Esophagus mucosa (tissue), 1 donor: ENCODE results near the gene LIN28B. TPM values are rescaled to one million over a fixed set of nuclear protein-coding genes. Genes with fewer than 3 reads are reported as not detected.
"Not testable (repeated sequence)": the region's sequence is repeated elsewhere in the genome, so short reads cannot be mapped to it uniquely, and the experiment has no call there.

Experiments
- ATAC-seq: fragments of 200-7000 bp; cut with Tn5 transposase; one replicate; pipeline ENCODE4 v1.9.1; 2020
- total RNA-seq: library from RNA; stranded (reverse); gene quantifications from one replicate; pipeline ENCODE4 v1.2.4, GENCODE V29; 2023
- donor health status: DM: yes; HTN: yes; CAD: no.

LIN28B gene, protein sequence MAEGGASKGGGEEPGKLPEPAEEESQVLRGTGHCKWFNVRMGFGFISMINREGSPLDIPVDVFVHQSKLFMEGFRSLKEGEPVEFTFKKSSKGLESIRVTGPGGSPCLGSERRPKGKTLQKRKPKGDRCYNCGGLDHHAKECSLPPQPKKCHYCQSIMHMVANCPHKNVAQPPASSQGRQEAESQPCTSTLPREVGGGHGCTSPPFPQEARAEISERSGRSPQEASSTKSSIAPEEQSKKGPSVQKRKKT
- total RNA-seq = not detected

GRCh38 chr6:104956731-104957294 lies at the start of gene LIN28B:
Gene LIN28B, plus strand, starts transcription at chr6:104957107. Its CDS starts 144 bp downstream, at chr6:104957251.
- no peak for ATAC-seq

DNA sequence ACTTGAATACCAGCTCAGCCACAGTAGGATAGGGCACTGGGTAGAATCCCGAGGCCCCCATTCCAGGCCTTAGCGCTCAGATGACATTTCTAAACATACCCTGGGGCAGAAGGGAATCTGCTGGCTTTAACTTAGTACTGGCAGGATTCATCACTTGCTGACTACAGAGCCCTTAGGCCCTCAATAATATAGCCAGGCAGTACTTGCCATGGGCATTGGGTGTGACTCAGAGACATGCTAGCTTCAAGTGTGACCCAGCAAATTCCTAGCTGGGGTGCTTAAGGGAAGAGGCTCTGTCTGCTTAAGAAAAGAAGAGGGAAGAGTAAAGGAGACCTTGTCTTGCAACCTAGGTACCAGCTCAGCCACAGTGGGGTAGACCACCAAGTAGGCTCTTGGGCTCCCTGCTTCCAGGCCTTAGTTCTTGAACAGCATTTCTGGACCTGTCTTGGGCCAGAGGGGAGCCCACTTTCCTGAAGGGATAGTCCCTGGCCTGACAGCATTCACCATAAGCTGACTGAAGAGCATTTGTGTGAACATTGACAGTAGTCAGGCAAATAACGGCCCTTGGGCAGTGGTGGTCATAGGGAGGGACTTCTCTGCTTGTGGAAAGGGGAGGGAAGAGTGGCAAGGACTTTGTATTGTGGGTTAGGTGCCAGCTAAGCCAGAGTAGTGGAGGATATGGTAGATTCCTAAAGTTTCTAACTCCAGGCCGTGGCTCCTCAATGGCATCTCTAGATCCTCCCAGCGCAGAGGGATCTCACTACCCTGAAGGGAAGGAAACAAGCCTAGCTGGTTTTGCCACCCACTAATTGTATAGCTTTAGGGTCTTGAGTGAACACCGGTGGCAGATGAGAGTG lies 48.6 kb upstream of the LIN28B start:
- ATAC-seq = no peak

DNA sequence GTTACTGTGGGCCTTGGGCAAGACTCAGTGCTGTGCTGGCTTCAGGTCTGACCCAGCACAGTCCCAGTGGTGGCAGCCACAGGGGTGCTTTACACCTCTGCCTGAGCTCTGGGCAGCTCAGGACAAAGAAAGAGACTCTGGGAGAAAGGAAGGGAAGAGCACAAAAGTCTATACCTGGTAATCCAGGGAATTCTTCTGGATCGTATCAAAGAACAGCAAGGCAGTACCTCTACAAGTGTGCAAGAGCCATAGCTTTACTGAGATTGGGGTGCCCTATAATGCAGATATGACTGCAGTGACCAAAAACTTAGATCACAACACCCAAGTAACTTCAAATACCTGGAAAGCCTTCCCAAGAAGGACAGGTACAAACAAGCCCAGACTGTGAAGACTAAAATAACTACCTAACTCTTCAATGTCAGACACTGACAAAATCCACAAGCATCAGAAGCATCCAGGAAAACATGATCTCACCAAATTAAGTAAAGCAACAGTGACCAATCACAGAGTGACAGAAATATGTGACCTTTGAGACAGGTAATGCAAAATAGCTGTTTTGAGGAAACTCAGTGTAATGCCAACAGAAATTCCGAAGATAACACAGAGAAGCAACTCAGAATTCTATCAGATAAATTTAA lies 47.9 kb upstream of the LIN28B start:
- no peak for ATAC-seq

GRCh38 chr6:104921896-104922295 lies 35.0 kb upstream of the LIN28B start:
- ATAC-seq = no peak

DNA sequence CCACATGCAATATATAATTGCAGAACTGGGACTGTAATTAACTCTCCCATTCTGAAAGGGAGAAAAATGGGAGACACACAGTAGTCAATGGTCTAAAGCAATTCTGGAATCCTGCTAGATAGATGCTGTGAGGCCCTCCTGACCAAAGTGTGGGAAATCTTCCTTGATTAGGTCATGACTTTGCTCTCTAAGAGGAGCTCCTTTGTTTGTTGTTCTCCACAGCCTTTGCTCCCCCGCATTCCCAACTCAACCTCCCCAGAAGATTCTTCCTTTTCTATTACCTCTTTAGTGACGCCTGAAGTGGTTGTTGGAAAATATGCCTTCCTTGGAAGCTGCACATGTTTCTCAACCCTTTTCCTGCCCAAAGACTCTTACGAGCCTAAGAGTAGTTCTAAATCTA lies 28.8 kb upstream of the LIN28B start:
- ATAC-seq = no peak

- no peak for ATAC-seq
Measured at GRCh38 chr6:104929353-104929752, 27.6 kb upstream of the LIN28B start.

DNA sequence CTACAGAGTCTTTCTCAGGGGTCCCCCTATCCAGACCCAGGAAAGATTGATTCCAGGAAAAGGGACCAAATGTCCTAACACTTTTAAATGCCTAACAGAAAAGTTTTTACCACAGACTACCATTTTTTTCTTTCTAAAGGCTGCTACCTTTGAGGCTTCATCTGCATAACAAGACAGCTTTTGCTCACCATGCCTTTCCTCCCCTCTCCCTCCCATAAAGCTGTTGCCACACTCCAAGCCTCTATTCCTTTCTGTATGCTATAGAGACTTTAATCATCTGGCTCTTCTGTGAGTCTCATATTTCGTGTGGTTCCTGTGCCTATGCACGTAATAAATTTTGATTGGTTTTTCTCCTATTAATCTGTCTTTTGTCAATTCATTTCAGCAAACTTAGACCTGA lies 26.0 kb upstream of the LIN28B start:
- no peak for ATAC-seq

GRCh38 chr6:104936766-104937535 lies 20.0 kb upstream of the LIN28B start:
- ATAC-seq = no peak

- no peak for ATAC-seq
Measured at GRCh38 chr6:104940238-104940892, 16.5 kb upstream of the LIN28B start.

GRCh38 chr6:104940893-104941728 lies 15.8 kb upstream of the LIN28B start:
- ATAC-seq = no peak

DNA sequence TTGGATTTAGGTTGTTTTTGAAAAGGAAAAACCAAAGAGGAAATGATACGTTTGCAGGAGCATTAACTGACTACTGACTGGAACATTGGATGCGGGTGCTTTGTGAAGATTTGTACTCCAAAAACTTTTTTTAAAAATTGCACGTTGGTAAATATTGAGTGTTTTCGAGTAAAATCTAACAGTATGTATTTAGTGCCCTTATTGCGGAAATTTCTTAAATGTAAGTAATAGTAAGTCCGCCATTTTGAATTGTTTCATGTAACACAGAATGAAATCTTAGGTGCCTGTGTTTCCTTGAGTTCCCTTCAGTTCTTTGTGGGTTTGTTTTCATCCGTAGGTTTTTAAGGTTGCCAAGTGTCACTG lies 15.2 kb upstream of the LIN28B start:
- no peak for ATAC-seq

DNA sequence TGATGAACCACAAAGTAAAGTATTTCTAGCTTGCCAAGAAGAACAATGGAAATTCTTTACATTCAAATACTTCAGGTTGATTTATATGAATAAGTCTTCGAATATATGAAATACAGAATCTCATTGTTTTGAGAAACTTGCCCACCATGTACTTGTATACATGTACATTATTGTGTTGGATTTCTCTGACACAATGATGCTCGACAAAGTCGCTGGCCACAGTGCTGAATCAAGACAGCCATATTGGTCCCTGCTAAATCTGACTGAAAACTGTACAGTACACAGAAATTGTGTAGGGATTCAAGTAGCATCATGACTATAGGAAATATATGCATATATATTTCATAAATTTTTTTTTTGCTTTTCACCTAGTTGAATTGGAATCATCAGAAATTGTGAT lies 13.1 kb upstream of the LIN28B start:
- no peak for ATAC-seq

DNA sequence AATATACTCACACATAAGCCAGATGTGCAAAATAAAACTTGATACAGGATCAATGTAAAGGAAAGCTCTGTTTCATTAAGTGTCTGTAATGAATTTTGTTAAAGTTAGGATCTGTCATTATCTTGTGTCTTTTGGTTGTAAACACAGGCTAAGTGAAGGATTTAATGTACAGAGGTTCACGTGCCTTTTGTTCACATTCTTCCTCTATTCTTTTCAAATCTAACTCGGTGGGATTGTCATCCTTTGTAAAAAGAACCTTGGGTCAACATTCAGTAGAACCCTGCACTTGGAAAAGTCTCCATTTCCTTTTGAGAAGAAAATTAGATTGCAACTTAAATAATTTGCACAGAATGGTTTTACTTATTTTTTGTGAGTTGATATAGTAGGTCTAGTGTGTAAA lies 7.7 kb upstream of the LIN28B start:
- ATAC-seq = no peak

GRCh38 chr6:104951677-104952076 lies 5.2 kb upstream of the LIN28B start:
- no peak for ATAC-seq

DNA sequence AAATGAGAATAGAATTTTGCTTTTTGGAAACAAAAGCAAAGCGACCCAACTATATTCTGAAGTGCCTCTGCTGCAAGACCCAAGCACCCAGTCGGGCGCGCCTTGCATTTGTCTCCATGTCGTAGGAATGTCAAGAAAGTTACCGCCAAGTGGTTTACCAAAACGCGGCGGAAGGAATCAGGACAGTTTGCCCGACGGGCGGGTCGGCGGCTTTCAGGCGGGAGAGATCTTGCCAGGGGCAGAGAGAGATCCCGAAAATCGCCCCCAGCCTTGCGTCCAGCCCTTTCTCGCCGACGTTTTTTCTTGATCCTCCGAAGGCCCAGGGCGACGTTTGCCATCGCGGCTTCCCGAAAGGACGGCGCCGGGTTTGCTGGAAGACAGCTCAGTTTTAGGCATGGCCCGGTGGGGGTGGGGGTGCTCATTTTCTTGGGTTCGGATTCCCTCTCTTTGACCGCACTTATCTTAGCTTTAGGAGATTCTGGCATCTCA lies 4.0 kb upstream of the LIN28B start:
- ATAC-seq = no peak

DNA sequence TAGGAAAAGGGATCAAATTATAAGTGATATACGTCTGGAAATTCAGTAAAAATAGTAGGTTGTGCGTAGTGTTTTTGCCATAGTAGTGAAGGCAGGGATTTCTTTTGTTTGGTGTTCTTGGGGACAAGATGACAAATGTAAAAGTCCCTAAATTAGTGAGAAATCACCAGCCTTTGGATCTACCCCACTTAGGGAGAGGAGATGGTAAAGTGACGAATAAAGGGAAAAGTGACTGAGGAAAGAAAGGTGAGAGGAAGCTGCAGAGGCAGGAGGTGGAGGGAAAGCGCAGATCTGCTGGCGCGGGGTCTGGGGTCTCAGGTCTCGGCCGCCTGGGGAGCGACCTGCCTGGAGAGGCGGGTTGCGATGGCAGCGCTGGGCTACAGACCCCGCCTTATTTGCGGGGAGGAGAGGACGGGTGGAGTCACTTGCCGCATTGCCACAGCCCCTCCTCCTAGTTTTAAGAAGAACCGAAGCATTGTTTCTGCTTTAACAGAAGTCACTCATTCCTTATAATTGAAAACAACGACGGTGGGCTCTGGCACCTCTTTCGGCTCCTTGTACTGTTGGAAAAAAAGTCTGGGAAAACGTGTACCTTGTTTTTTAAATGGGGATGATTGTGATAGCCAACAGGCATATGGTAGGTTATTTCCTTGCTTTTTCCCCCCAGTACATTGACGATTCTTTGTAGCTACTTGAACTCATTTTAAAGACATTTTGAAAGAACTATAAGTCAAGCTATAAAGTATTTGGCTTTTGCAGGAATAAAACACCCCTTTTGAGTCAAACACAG lies 3.3 kb upstream of the LIN28B start:
- not testable (repeated sequence) for ATAC-seq

GRCh38 chr6:104954190-104954797 lies 2.6 kb upstream of the LIN28B start:
- no peak for ATAC-seq

- no peak for ATAC-seq
Measured at GRCh38 chr6:104955491-104955890, 1.4 kb upstream of the LIN28B start.

DNA sequence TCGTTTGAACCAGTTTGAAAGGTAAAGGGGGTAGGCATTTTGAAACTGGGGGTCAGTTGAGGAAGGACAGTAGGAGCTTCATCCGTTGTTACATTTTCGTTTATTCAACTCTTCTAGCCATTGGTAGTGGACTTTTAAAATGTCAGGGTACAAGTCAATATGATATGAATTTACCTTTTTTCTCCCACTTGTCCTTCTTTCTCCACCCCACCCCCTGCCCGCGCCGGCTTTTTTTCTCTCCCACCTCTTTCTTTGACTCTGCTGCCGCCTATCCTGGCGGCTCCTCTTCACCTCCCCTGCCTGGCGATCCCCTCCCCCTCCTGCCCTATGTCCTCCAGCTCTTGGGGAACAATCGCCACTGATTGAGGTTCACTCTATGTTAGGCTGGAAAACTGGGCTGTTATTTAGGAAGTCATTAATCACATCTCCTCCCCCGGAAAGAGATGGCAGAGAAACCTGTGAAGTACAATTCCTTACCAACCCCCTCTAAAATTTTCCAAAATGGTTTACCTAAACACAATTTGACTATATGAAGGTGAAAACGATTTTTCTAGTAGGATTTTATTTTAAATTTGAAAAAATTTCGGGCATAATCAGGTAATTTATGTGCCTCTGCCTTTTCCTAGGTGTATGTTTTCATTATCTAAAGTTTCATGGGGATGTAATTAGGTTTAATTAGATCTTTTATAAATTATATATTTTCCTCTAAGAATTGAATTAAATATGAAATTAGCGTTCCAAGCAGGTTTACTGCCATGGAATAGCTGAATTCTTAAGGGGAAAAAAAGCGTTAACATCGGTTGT lies 778 bp upstream of the LIN28B start:
- no peak for ATAC-seq
